ENCODE data around the gene NEO1.

The NEO1 gene

GRCh38 chr15:73227433-73228056 lies 175.3 kb downstream of the NEO1 start:
- H3K27me3 ChIP-seq (ENCODE audit: control insufficient read depth, insufficient read depth, low read length): no peaks in the 10 kb centered on the region
- H3K4me3 ChIP-seq (ENCODE audit: low read length): no peak overlapping the region
- H3K9me3 ChIP-seq (ENCODE audit: control insufficient read depth, insufficient read depth, low read length): no peaks in the 10 kb centered on the region
- no peak overlapping the region for H3K27ac ChIP-seq (ENCODE audit: low read length)
- no peaks in the 10 kb centered on the region for H3K36me3 ChIP-seq (ENCODE audit: control insufficient read depth, insufficient read depth, low read length)
- peaks cover 7% of the 10 kb centered on the region for H3K4me1 ChIP-seq (ENCODE audit: control insufficient read depth, insufficient read depth, low read length)
- WGBS (ENCODE audit: insufficient coverage, insufficient read length): no CpG with 5 or more reads among the region's 6 CpGs
- no peak for DNase-seq (ENCODE audit: low read depth, low spot score)

GRCh38 chr15:73228128-73228646 lies 175.9 kb downstream of the NEO1 start:
- H3K9me3 ChIP-seq (ENCODE audit: control insufficient read depth, insufficient read depth, low read length): no peaks in the 10 kb centered on the region
- H3K4me1 ChIP-seq (ENCODE audit: control insufficient read depth, insufficient read depth, low read length): peaks cover 7% of the 10 kb centered on the region
- no peak overlapping the region for H3K4me3 ChIP-seq (ENCODE audit: low read length)
- H3K36me3 ChIP-seq (ENCODE audit: control insufficient read depth, insufficient read depth, low read length): no peaks in the 10 kb centered on the region
- H3K27ac ChIP-seq (ENCODE audit: low read length): no peak overlapping the region
- no peaks in the 10 kb centered on the region for H3K27me3 ChIP-seq (ENCODE audit: control insufficient read depth, insufficient read depth, low read length)
- no peak for DNase-seq (ENCODE audit: low read depth, low spot score)
- no CpG with 5 or more reads among the region's 1 CpG for WGBS (ENCODE audit: insufficient coverage, insufficient read length)

GRCh38 chr15:73231661-73232419 lies 179.6 kb downstream of the NEO1 start:
- WGBS (ENCODE audit: insufficient coverage, insufficient read length): no CpG with 5 or more reads among the region's 2 CpGs

GRCh38 chr15:73232776-73233175 lies 180.5 kb downstream of the NEO1 start:
- DNase-seq (ENCODE audit: low read depth, low spot score): no peak
- Histone ChIP-seq H3K4me1 (ENCODE audit: control insufficient read depth, insufficient read depth, low read length) (peaks cover 2% of the 10 kb centered on the region), H3K9me3 (ENCODE audit: control insufficient read depth, insufficient read depth, low read length) (no peaks in the 10 kb centered on the region), H3K27ac (ENCODE audit: low read length) (no peak overlapping the region), H3K4me3 (ENCODE audit: low read length) (no peak overlapping the region), H3K27me3 (ENCODE audit: control insufficient read depth, insufficient read depth, low read length) (no peaks in the 10 kb centered on the region), H3K36me3 (ENCODE audit: control insufficient read depth, insufficient read depth, low read length) (0 out of 2 replicates have a peak, but pooled peaks cover 3% of the 10 kb centered on the region)
- WGBS (ENCODE audit: insufficient coverage, insufficient read length): no CpG with 5 or more reads among the region's 2 CpGs

More at GRCh38 chr15:73231661-73232419, 179.6 kb downstream of the NEO1 start:
- Histone ChIP-seq H3K4me1 (ENCODE audit: control insufficient read depth, insufficient read depth, low read length) (peaks cover 2% of the 10 kb centered on the region), H3K9me3 (ENCODE audit: control insufficient read depth, insufficient read depth, low read length) (no peaks in the 10 kb centered on the region), H3K27me3 (ENCODE audit: control insufficient read depth, insufficient read depth, low read length) (no peaks in the 10 kb centered on the region), H3K27ac (ENCODE audit: low read length) (no peak overlapping the region), H3K36me3 (ENCODE audit: control insufficient read depth, insufficient read depth, low read length) (0 out of 2 replicates have a peak, but pooled peaks cover 3% of the 10 kb centered on the region), H3K4me3 (ENCODE audit: low read length) (no peak overlapping the region)
- no peak for DNase-seq (ENCODE audit: low read depth, low spot score)

GRCh38 chr15:73233623-73234022 lies 181.4 kb downstream of the NEO1 start:
- H3K4me3 ChIP-seq (ENCODE audit: low read length): no peak overlapping the region
- DNase-seq (ENCODE audit: low read depth, low spot score): no peak
- H3K4me1 ChIP-seq (ENCODE audit: control insufficient read depth, insufficient read depth, low read length): peaks cover 2% of the 10 kb centered on the region
- 0 out of 2 replicates have a peak, but pooled peaks cover 3% of the 10 kb centered on the region for H3K36me3 ChIP-seq (ENCODE audit: control insufficient read depth, insufficient read depth, low read length)
- no peak overlapping the region for H3K27ac ChIP-seq (ENCODE audit: low read length)
- no CpG with 5 or more reads among the region's 5 CpGs for WGBS (ENCODE audit: insufficient coverage, insufficient read length)
- no peaks in the 10 kb centered on the region for H3K9me3 ChIP-seq (ENCODE audit: control insufficient read depth, insufficient read depth, low read length)
- no peaks in the 10 kb centered on the region for H3K27me3 ChIP-seq (ENCODE audit: control insufficient read depth, insufficient read depth, low read length)

- no peaks in the 10 kb centered on the region for H3K9me3 ChIP-seq (ENCODE audit: control insufficient read depth, insufficient read depth, low read length)
Observed at GRCh38 chr15:73237910-73238309, 185.6 kb downstream of the NEO1 start.

GRCh38 chr15:73239564-73240215 lies 187.4 kb downstream of the NEO1 start:
- Histone ChIP-seq H3K4me3 (ENCODE audit: low read length) (no peak overlapping the region), H3K4me1 (ENCODE audit: control insufficient read depth, insufficient read depth, low read length) (no peaks in the 10 kb centered on the region), H3K9me3 (ENCODE audit: control insufficient read depth, insufficient read depth, low read length) (no peaks in the 10 kb centered on the region), H3K27ac (ENCODE audit: low read length) (no peak overlapping the region), H3K36me3 (ENCODE audit: control insufficient read depth, insufficient read depth, low read length) (0 out of 2 replicates have a peak, but pooled peaks cover 3% of the 10 kb centered on the region), H3K27me3 (ENCODE audit: control insufficient read depth, insufficient read depth, low read length) (no peaks in the 10 kb centered on the region)
- no peak for DNase-seq (ENCODE audit: low read depth, low spot score)
- WGBS (ENCODE audit: insufficient coverage, insufficient read length): no CpG with 5 or more reads among the region's 10 CpGs

More at GRCh38 chr15:73237910-73238309, 185.6 kb downstream of the NEO1 start:
- DNase-seq (ENCODE audit: low read depth, low spot score): no peak
- no peaks in the 10 kb centered on the region for H3K4me1 ChIP-seq (ENCODE audit: control insufficient read depth, insufficient read depth, low read length)
- WGBS (ENCODE audit: insufficient coverage, insufficient read length): no CpG with 5 or more reads among the region's 3 CpGs
- 0 out of 2 replicates have a peak, but pooled peaks cover 3% of the 10 kb centered on the region for H3K36me3 ChIP-seq (ENCODE audit: control insufficient read depth, insufficient read depth, low read length)
- H3K27me3 ChIP-seq (ENCODE audit: control insufficient read depth, insufficient read depth, low read length): no peaks in the 10 kb centered on the region
- no peak overlapping the region for H3K27ac ChIP-seq (ENCODE audit: low read length)
- H3K4me3 ChIP-seq (ENCODE audit: low read length): no peak overlapping the region

GRCh38 chr15:73240866-73241499 lies 188.7 kb downstream of the NEO1 start:
- H3K4me3 ChIP-seq (ENCODE audit: low read length): no peak overlapping the region
- H3K27ac ChIP-seq (ENCODE audit: low read length): no peak overlapping the region
- no CpG with 5 or more reads among the region's 4 CpGs for WGBS (ENCODE audit: insufficient coverage, insufficient read length)
- peak; percentile 58 for DNase-seq (ENCODE audit: low read depth, low spot score)
- H3K27me3 ChIP-seq (ENCODE audit: control insufficient read depth, insufficient read depth, low read length): no peaks in the 10 kb centered on the region
- no peaks in the 10 kb centered on the region for H3K4me1 ChIP-seq (ENCODE audit: control insufficient read depth, insufficient read depth, low read length)
- 0 out of 2 replicates have a peak, but pooled peaks cover 3% of the 10 kb centered on the region for H3K36me3 ChIP-seq (ENCODE audit: control insufficient read depth, insufficient read depth, low read length)
- H3K9me3 ChIP-seq (ENCODE audit: control insufficient read depth, insufficient read depth, low read length): no peaks in the 10 kb centered on the region

- no CpG with 5 or more reads among the region's 6 CpGs for WGBS (ENCODE audit: insufficient coverage, insufficient read length)
- no peak for DNase-seq (ENCODE audit: low read depth, low spot score)
- H3K9me3 ChIP-seq (ENCODE audit: control insufficient read depth, insufficient read depth, low read length): no peaks in the 10 kb centered on the region
Observed at GRCh38 chr15:73244333-73244732, 192.1 kb downstream of the NEO1 start.

GRCh38 chr15:73246439-73246838 lies 194.2 kb downstream of the NEO1 start:
- H3K4me3 ChIP-seq (ENCODE audit: low read length): no peak overlapping the region

More at GRCh38 chr15:73244333-73244732, 192.1 kb downstream of the NEO1 start:
- Histone ChIP-seq H3K4me3 (ENCODE audit: low read length) (no peak overlapping the region), H3K4me1 (ENCODE audit: control insufficient read depth, insufficient read depth, low read length) (no peaks in the 10 kb centered on the region), H3K27me3 (ENCODE audit: control insufficient read depth, insufficient read depth, low read length) (no peaks in the 10 kb centered on the region), H3K27ac (ENCODE audit: low read length) (no peak overlapping the region), H3K36me3 (ENCODE audit: control insufficient read depth, insufficient read depth, low read length) (0 out of 2 replicates have a peak, but pooled peaks cover 2% of the 10 kb centered on the region)

More at GRCh38 chr15:73246439-73246838, 194.2 kb downstream of the NEO1 start:
- H3K4me1 ChIP-seq (ENCODE audit: control insufficient read depth, insufficient read depth, low read length): no peaks in the 10 kb centered on the region
- DNase-seq (ENCODE audit: low read depth, low spot score): no peak
- H3K27me3 ChIP-seq (ENCODE audit: control insufficient read depth, insufficient read depth, low read length): no peaks in the 10 kb centered on the region
- no peak overlapping the region for H3K27ac ChIP-seq (ENCODE audit: low read length)
- no peaks in the 10 kb centered on the region for H3K9me3 ChIP-seq (ENCODE audit: control insufficient read depth, insufficient read depth, low read length)
- 0 out of 2 replicates have a peak, but pooled peaks cover 2% of the 10 kb centered on the region for H3K36me3 ChIP-seq (ENCODE audit: control insufficient read depth, insufficient read depth, low read length)

All from iPS DF 6.9 (cell line).